Endodermal cell (in vitro differentiated cells): ENCODE data around the gene CMSS1. TPM values are rescaled to one million over a fixed set of nuclear protein-coding genes. Genes with fewer than 3 reads are reported as not detected.

Experiments
- DNase-seq: peaks from one replicate; pipeline ENCODE4 v3.0.0-alpha.2; 2017
- H3K27ac ChIP-seq: 2 replicates; pipeline ENCODE4 v1.5.1; 2013; ENCODE audit warnings: mild to moderate bottlenecking, low read depth, low read length, moderate library complexity
- H3K27me3 ChIP-seq: 2 replicates; pipeline ENCODE4 v1.6.1; 2013; ENCODE audit warnings: mild to moderate bottlenecking, low read length, moderate library complexity; ENCODE audit not compliant: insufficient read depth, control insufficient read depth, poor library complexity, severe bottlenecking
- H3K36me3 ChIP-seq: 2 replicates; pipeline ENCODE4 v1.7.0; 2013; ENCODE audit warnings: mild to moderate bottlenecking, low read length, moderate library complexity; ENCODE audit not compliant: control insufficient read depth, insufficient read depth
- H3K4me1 ChIP-seq: one replicate; pipeline ENCODE4 v1.7.0; 2013; ENCODE audit warnings: low read length; ENCODE audit not compliant: control insufficient read depth, insufficient read depth
- H3K4me3 ChIP-seq: 2 replicates; pipeline ENCODE4 v1.5.1; 2013; ENCODE audit warnings: mild to moderate bottlenecking, low read length, moderate library complexity
- H3K9ac ChIP-seq: 2 replicates; pipeline ENCODE4 v1.6.1; 2013; ENCODE audit warnings: mild to moderate bottlenecking, low read length, moderate library complexity; ENCODE audit not compliant: poor library complexity, severe bottlenecking; ENCODE audit errors: extremely low read depth
- H3K9me3 ChIP-seq: 2 replicates; pipeline ENCODE4 v1.6.1; 2013; ENCODE audit warnings: mild to moderate bottlenecking, low read length, moderate library complexity; ENCODE audit not compliant: control insufficient read depth
- H3K27ac Mint-ChIP-seq: 2 replicates; pipeline ENCODE4 v1.8.0; 2020; ENCODE audit warnings: mixed read lengths
- H3K27me3 Mint-ChIP-seq: 2 replicates; pipeline ENCODE4 v1.8.0; 2021; ENCODE audit warnings: mild to moderate bottlenecking, mixed read lengths; ENCODE audit not compliant: insufficient read depth
- H3K36me3 Mint-ChIP-seq: 2 replicates; pipeline ENCODE4 v1.8.0; 2020; ENCODE audit warnings: low read depth, mixed read lengths
- H3K4me1 Mint-ChIP-seq: 2 replicates; pipeline ENCODE4 v1.8.0; 2020; ENCODE audit warnings: mixed read lengths
- H3K4me3 Mint-ChIP-seq: 2 replicates; pipeline ENCODE4 v1.8.0; 2020; ENCODE audit warnings: mild to moderate bottlenecking, moderate library complexity, mixed read lengths
- H3K9me3 Mint-ChIP-seq: 2 replicates; pipeline ENCODE4 v1.8.0; 2020; ENCODE audit warnings: mild to moderate bottlenecking, mixed read lengths
- WGBS, 2 experiments: methylation state at CpG; one replicate each; pipeline versions ENCODE4 v1.1.5 to v1.1.7; 2013; ENCODE audit warnings: missing lambda C conversion rate in 2 of 2, mixed read lengths in 1 of 2; ENCODE audit not compliant: insufficient coverage in 1 of 2, insufficient read length in 1 of 2; 5-methylcytosine and 5-hydroxymethylcytosine counted together
- total RNA-seq, 2 donors: library from RNA; stranded (reverse); fragmentation: NEBNext Ultra II Directional in 1 of 2; extraction: Animal tissue kit (Norgen Biotek cat#: 25700) in 1 of 2; gene quantifications; 2 replicates in 1 of 2; 3 replicates in 1 of 2; pipeline ENCODE4 v1.2.1, GENCODE V29; 2021
- TF ChIP-seq, protein P1 (sequence below): fragments of 200-600 bp; sonication (generic); conservative IDR thresholded peaks from 2 replicates; pipeline ENCODE4 v1.5.0; 2021; ENCODE audit warnings: antibody characterized with exemption, mild to moderate bottlenecking

Gene CMSS1
- total RNA-seq, 2 donors from 2014 or later, result 48.5 to 50.8 TPM

DNA sequence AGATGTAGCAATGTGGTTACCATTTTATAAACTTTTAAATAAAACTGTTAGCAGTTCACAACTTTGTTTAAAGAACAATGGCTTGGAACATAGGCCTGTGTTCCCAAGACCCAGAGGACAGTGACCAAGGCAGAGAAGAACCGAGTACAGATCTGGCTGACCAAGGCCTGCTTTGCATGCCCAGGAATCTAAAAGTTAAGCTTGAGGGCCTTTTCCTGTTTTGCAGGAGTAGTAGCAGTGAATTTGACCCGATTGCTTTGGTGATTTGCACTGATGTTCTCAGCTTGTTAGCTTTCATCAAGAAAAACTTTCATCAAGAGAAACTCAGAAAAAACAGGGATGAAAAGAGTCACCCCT lies 286.8 kb downstream of the CMSS1 start:
- 84 to 86% methylated on average over 2 of the region's 2 CpGs for WGBS, 2 experiments
- TF ChIP-seq, protein P1, sequence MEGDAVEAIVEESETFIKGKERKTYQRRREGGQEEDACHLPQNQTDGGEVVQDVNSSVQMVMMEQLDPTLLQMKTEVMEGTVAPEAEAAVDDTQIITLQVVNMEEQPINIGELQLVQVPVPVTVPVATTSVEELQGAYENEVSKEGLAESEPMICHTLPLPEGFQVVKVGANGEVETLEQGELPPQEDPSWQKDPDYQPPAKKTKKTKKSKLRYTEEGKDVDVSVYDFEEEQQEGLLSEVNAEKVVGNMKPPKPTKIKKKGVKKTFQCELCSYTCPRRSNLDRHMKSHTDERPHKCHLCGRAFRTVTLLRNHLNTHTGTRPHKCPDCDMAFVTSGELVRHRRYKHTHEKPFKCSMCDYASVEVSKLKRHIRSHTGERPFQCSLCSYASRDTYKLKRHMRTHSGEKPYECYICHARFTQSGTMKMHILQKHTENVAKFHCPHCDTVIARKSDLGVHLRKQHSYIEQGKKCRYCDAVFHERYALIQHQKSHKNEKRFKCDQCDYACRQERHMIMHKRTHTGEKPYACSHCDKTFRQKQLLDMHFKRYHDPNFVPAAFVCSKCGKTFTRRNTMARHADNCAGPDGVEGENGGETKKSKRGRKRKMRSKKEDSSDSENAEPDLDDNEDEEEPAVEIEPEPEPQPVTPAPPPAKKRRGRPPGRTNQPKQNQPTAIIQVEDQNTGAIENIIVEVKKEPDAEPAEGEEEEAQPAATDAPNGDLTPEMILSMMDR, result no peak
- H3K9me3 Mint-ChIP-seq, result peaks cover 2% of the 10 kb centered on the region
- peaks cover 1% of the 10 kb centered on the region for H3K36me3 Mint-ChIP-seq
- no peaks in the 10 kb centered on the region for H3K27me3 ChIP-seq
- H3K36me3 ChIP-seq, result no peaks in the 10 kb centered on the region
- no peak for DNase-seq
- H3K27me3 Mint-ChIP-seq, result no peaks in the 10 kb centered on the region
- no peak overlapping the region for H3K4me3 ChIP-seq
- no peak overlapping the region for H3K27ac ChIP-seq
- H3K4me1 Mint-ChIP-seq, result peaks cover 58% of the 10 kb centered on the region
- H3K9ac ChIP-seq, result no peak overlapping the region
- H3K4me1 ChIP-seq, result peaks cover 8% of the 10 kb centered on the region
- H3K27ac Mint-ChIP-seq, result no peak overlapping the region
- H3K4me3 Mint-ChIP-seq, result no peak overlapping the region
- no peaks in the 10 kb centered on the region for H3K9me3 ChIP-seq

DNA sequence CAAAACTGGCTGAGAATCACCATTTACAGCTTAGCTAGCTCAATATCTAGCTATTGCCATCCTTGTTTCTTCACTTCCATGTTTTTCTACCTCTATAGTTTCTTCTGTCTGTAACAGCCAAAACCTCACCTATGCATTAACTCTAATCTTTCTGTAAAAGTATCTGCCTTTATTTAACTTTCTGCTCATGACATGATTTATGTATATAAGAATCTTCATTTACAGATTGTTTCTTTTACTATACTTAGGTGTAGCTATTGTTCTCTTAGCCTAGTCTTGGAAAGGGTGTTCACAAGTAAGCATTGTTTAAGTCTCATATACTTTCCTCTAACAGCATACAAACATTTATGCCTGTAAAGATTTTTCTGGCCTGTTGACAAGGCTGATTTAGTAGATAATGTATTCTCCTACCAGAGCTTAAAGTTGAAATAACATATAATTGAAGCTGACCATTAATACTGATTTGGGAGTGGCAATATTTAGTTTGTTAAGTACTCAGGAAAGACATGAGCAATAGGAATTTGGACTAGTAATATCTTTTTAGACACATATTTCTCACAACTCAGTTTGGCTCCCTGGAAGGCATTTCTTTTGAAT lies 287.3 kb downstream of the CMSS1 start:
- Mint-ChIP-seq H3K36me3 (peaks cover 1% of the 10 kb centered on the region), H3K27ac (no peak overlapping the region), H3K9me3 (peaks cover 2% of the 10 kb centered on the region), H3K4me3 (no peak overlapping the region), H3K27me3 (no peaks in the 10 kb centered on the region), H3K4me1 (peaks cover 58% of the 10 kb centered on the region)
- no peaks in the 10 kb centered on the region for H3K36me3 ChIP-seq
- H3K9me3 ChIP-seq, result no peaks in the 10 kb centered on the region
- DNase-seq, result no peak
- TF ChIP-seq, protein P1, result no peak
- no peak overlapping the region for H3K4me3 ChIP-seq
- no peak overlapping the region for H3K9ac ChIP-seq
- H3K27ac ChIP-seq, result no peak overlapping the region
- H3K27me3 ChIP-seq, result no peaks in the 10 kb centered on the region
- H3K4me1 ChIP-seq, result peaks cover 8% of the 10 kb centered on the region

DNA sequence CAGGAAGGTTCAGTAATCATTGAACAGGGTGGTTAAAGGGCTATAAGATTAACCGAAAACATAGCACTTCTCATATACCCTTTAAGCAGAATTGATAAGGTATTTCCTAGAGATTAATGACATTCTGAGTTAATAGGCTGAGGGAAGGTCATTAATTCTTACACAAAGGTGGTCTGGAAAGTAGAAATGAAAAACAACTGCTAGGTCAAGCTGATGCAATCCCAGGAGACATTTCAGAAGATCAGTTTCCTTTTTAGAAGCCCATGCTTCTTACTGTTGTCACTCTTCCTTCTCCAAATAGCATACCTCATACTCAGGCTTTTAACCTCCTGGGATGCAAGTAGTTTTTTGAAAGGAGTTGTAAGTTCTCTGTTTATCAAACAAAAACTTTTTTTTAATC lies 287.8 kb downstream of the CMSS1 start:
- 100% methylated on average over 1 of the region's 1 CpG; no CpG with 5 or more reads in 1 of the 2 experiments for WGBS, 2 experiments
- no peaks in the 10 kb centered on the region for H3K9me3 ChIP-seq
- TF ChIP-seq, protein P1, result no peak
- no peak overlapping the region for H3K4me3 ChIP-seq
- Mint-ChIP-seq H3K9me3 (peaks cover 2% of the 10 kb centered on the region), H3K27me3 (no peaks in the 10 kb centered on the region), H3K27ac (no peak overlapping the region), H3K4me1 (peaks cover 58% of the 10 kb centered on the region), H3K36me3 (peaks cover 1% of the 10 kb centered on the region), H3K4me3 (no peak overlapping the region)
- H3K27me3 ChIP-seq, result no peaks in the 10 kb centered on the region
- no peak overlapping the region for H3K27ac ChIP-seq
- H3K9ac ChIP-seq, result no peak overlapping the region
- H3K36me3 ChIP-seq, result no peaks in the 10 kb centered on the region
- DNase-seq, result no peak
- peaks cover 8% of the 10 kb centered on the region for H3K4me1 ChIP-seq
